Skin epidermis (tissue), 12 donors: Measurements from ENCODE around the gene TUBB3.

Experiments
- H3K27ac ChIP-seq, 21 experiments: fragments of 200-600 bp; sonication (generic) in 11 of 21; one replicate each; pipeline ENCODE4 v1.5.0; 2020; ENCODE audit warnings: mild to moderate bottlenecking in 3 of 21, inconsistent platforms in 2 of 21, moderate library complexity in 2 of 21
- H3K4me3 ChIP-seq, 7 experiments: fragments of 200-600 bp; sonication (generic) in 2 of 7; one replicate each; pipeline ENCODE4 v1.5.0; 2020; ENCODE audit warnings: inconsistent platforms in 2 of 7, mild to moderate bottlenecking in 2 of 7, moderate library complexity in 1 of 7

TUBB3 gene

GRCh38 chr16:89899879-89900481, 23.2 kb upstream of the TUBB3 start:
- Histone ChIP-seq H3K27ac (no peak overlapping the region), H3K4me3 (no peak overlapping the region)

- H3K27ac ChIP-seq = no peak overlapping the region
- no peak overlapping the region for H3K4me3 ChIP-seq
Measured at GRCh38 chr16:89900885-89901284, 22.3 kb upstream of the TUBB3 start.

- H3K27ac ChIP-seq = no peak overlapping the region
- H3K4me3 ChIP-seq = no peak overlapping the region
Measured at GRCh38 chr16:89902980-89903379, 20.2 kb upstream of the TUBB3 start.

GRCh38 chr16:89903908-89904515, 19.1 kb upstream of the TUBB3 start:
- Histone ChIP-seq H3K4me3 (no peak overlapping the region), H3K27ac (no peak overlapping the region)

GRCh38 chr16:89904606-89905510, 18.3 kb upstream of the TUBB3 start:
- H3K27ac ChIP-seq = peak overlapping the region in 2 of 21 experiments; percentile 27 to 54

GRCh38 chr16:89905511-89906139, 17.5 kb upstream of the TUBB3 start:
- peak overlapping the region in 1 of 21 experiments; percentile 27 for H3K27ac ChIP-seq

More at GRCh38 chr16:89904606-89905510, 18.3 kb upstream of the TUBB3 start:
- no peak overlapping the region for H3K4me3 ChIP-seq

GRCh38 chr16:89906140-89907025, 16.8 kb upstream of the TUBB3 start:
- Histone ChIP-seq H3K4me3 (no peak overlapping the region), H3K27ac (peak overlapping the region in 2 of 21 experiments; percentile 17 to 24)

More at GRCh38 chr16:89905511-89906139, 17.5 kb upstream of the TUBB3 start:
- no peak overlapping the region for H3K4me3 ChIP-seq

GRCh38 chr16:89907055-89907814, 15.9 kb upstream of the TUBB3 start:
- Histone ChIP-seq H3K4me3 (no peak overlapping the region), H3K27ac (peak overlapping the region in 1 of 21 experiments; percentile 17)

- no peak overlapping the region for H3K4me3 ChIP-seq
Measured at GRCh38 chr16:89908236-89908635, 14.9 kb upstream of the TUBB3 start.

GRCh38 chr16:89909777-89910716, 13.1 kb upstream of the TUBB3 start:
- H3K27ac ChIP-seq = peak overlapping the region in 3 of 21 experiments; percentile 4 to 48 (median 15)

More at GRCh38 chr16:89908236-89908635, 14.9 kb upstream of the TUBB3 start:
- H3K27ac ChIP-seq = peak overlapping the region in 1 of 21 experiments; percentile 10

GRCh38 chr16:89910717-89911354, 12.3 kb upstream of the TUBB3 start:
- peak overlapping the region in 1 of 21 experiments; percentile 15 for H3K27ac ChIP-seq

More at GRCh38 chr16:89909777-89910716, 13.1 kb upstream of the TUBB3 start:
- H3K4me3 ChIP-seq = no peak overlapping the region

GRCh38 chr16:89911375-89911774, 11.8 kb upstream of the TUBB3 start:
- Histone ChIP-seq H3K27ac (no peak overlapping the region), H3K4me3 (no peak overlapping the region)

More at GRCh38 chr16:89910717-89911354, 12.3 kb upstream of the TUBB3 start:
- H3K4me3 ChIP-seq = no peak overlapping the region

GRCh38 chr16:89912143-89912542, 11.0 kb upstream of the TUBB3 start:
- Histone ChIP-seq H3K4me3 (no peak overlapping the region), H3K27ac (no peak overlapping the region)

- Histone ChIP-seq H3K27ac (no peak overlapping the region), H3K4me3 (no peak overlapping the region)
Measured at GRCh38 chr16:89912627-89913026, 10.5 kb upstream of the TUBB3 start.

GRCh38 chr16:89913408-89914387, 9.4 kb upstream of the TUBB3 start:
- H3K27ac ChIP-seq = no peak overlapping the region
- H3K4me3 ChIP-seq = no peak overlapping the region
